HEK293T (cell line): ENCODE data around the gene OLFM1.

ENCODE experiments used
- CTCF ChIA-PET: fragments of 350-600 bp; formaldehyde crosslinking; extraction: SDS; loops from one replicate; lab custom pipeline; 2021; ENCODE audit warnings: antibody characterized with exemption, inconsistent platforms; lab: Yijun Ruan, JAX
- POLR2A ChIA-PET: fragments of 350-600 bp; formaldehyde crosslinking; extraction: SDS; loops from one replicate; lab custom pipeline; 2020; ENCODE audit warnings: antibody characterized with exemption, inconsistent platforms; lab: Yijun Ruan, JAX
- DNase-seq: peaks from one replicate; pipeline ENCODE4 v3.0.0; 2012; ENCODE audit warnings: mixed read lengths; ENCODE audit errors: extremely low spot score
- ARNT ChIP-seq: fragments of 450-650 bp; IDR thresholded peaks from 2 replicates; pipeline ENCODE4 v1.6.1; 2017; ENCODE audit warnings: mild to moderate bottlenecking
- BHLHE40 ChIP-seq: fragments of 450-650 bp; IDR thresholded peaks from 2 replicates; pipeline ENCODE4 v1.6.1; 2016; ENCODE audit warnings: mild to moderate bottlenecking, moderate library complexity, borderline replicate concordance
- CTBP1 ChIP-seq: fragments of 450-650 bp; IDR thresholded peaks from 2 replicates; pipeline ENCODE4 v1.6.1; 2016; ENCODE audit warnings: borderline replicate concordance
- ELF4 ChIP-seq: fragments of 450-650 bp; IDR thresholded peaks from 2 replicates; pipeline ENCODE4 v1.6.1; 2017; ENCODE audit warnings: antibody characterized with exemption
- FOXA1 ChIP-seq: fragments of 450-650 bp; IDR thresholded peaks from 2 replicates; pipeline ENCODE4 v1.6.1; 2016; ENCODE audit warnings: mild to moderate bottlenecking
- FOXK2 ChIP-seq: fragments of 450-650 bp; IDR thresholded peaks from 2 replicates; pipeline ENCODE4 v1.6.1; 2016; ENCODE audit warnings: mild to moderate bottlenecking
- FOXM1 ChIP-seq: fragments of 450-650 bp; IDR thresholded peaks from 2 replicates; pipeline ENCODE4 v1.6.1; 2017; ENCODE audit warnings: mild to moderate bottlenecking, borderline replicate concordance
- HDGF ChIP-seq: fragments of 450-650 bp; IDR thresholded peaks from 2 replicates; pipeline ENCODE4 v1.6.1; 2017; ENCODE audit warnings: antibody characterized with exemption, borderline replicate concordance
- L3MBTL2 ChIP-seq: fragments of 450-650 bp; conservative IDR thresholded peaks from 2 replicates; pipeline ENCODE4 v1.6.1; 2016; ENCODE audit warnings: mild to moderate bottlenecking
- LEF1 ChIP-seq: fragments of 450-650 bp; IDR thresholded peaks from 2 replicates; pipeline ENCODE4 v1.6.1; 2017; ENCODE audit warnings: mild to moderate bottlenecking, borderline replicate concordance
- NFRKB ChIP-seq: fragments of 450-650 bp; IDR thresholded peaks from 2 replicates; pipeline ENCODE4 v1.6.1; 2016; ENCODE audit warnings: mild to moderate bottlenecking, moderate library complexity
- SP1 ChIP-seq: fragments of 450-650 bp; IDR thresholded peaks from 2 replicates; pipeline ENCODE4 v1.6.1; 2017
- SUZ12 ChIP-seq: fragments of 450-650 bp; IDR thresholded peaks from 2 replicates; pipeline ENCODE4 v1.6.1; 2016; ENCODE audit warnings: mild to moderate bottlenecking
- TARDBP ChIP-seq: fragments of 450-650 bp; IDR thresholded peaks from 2 replicates; pipeline ENCODE4 v1.6.1; 2016
- ZNF384 ChIP-seq: fragments of 450-650 bp; IDR thresholded peaks from 2 replicates; pipeline ENCODE4 v1.6.1; 2016
- TF ChIP-seq, protein P1 (sequence below): fragments of 450-650 bp; IDR thresholded peaks from 2 replicates; pipeline ENCODE4 v1.6.1; 2016

OLFM1 gene

DNA sequence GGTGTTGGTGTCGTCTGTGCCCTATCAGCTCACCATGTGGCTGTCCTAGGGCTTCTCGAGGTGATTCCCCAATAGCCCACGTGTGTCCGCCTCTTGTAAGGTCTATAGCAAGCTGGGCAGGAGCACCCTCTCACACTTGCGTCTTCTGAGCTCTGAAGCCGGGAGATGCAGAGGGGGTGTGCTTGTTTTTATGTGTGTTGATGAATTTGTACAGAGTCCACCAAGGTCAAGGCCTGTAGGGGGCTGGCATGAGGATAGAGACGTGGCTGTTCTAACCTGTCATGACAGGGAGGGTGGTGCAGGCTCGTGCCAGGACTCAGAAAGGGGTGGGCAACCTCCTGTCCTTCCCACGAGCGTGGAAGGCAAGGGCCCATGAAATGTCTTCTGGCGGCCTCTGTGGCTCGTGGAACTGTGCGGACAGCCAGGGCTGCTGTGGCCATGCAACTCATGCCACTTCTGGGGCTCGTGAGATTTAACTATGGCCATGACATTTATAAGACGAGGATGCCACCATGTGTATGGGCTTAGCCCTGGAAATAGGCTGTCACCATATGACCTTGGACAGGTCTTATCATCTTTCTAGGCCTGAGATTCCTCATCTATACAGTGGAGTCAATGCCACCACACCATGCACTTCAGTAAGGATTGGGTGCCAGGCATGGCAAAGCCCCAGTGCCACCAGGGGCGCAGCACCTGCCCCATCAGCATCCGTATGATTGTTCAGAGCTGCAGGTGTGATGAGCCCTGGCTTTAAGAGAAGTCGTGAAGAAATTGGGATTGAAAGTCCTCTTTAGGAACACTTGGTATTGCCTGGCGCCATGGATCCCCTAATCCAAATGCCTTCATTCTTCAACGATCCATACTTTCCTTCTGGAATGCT, 2.3 kb upstream of the OLFM1 start:
- DNase-seq = no peak
- ChIA-PET CTCF (interaction anchor here (0.9 kb wide), 1 partner anchor 327 kb away, joined by 8 read pairs; no protein-coding TSS in a partner anchor), POLR2A (no interaction called here)

DNA sequence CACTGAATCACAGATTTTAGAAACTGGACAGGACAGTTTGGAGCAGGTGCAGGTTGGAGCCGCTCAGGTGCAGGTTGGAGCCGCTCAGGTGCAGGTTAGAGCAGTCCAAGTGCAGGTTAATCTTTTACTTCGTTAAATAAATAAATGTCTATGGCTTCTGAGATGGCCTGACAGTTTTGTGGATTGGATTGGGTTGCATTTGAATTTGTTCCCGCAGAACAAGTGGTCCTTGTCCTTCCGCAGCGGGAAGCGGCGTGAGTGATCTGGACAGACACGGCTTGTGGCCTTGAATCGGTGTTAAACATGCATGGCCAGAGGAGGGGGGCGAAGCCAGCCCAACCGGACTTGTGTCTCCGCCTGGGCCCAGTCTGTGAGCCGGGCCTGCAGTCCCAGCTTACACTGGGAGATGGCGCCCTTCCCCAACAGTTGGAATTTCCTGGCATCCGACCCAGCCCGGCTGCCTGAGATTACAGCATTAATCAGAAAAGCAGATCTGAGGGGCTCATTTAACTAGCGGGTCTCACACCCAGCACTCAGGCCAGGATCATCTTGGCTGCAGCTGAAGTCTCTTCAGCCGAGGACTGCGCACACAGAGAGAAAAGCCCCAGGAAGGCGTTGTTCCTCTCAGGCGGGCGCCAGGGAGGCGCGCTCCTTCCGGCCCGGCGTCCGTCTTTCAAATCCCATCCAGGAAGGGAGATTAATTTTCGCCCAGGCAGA, 1.5 kb upstream of the OLFM1 start:
- ChIA-PET POLR2A (no interaction called here), CTCF (interaction anchor here (0.8 kb wide), 1 partner anchor 324 kb away, joined by 4 read pairs; no protein-coding TSS in a partner anchor)
- TF ChIP-seq FOXA1 = no peak
- no peak for TF ChIP-seq CTBP1
- no peak for TF ChIP-seq ZNF384
- TF ChIP-seq FOXK2 = no peak
- no peak for TF ChIP-seq ELF4
- TF ChIP-seq TARDBP = no peak
- no peak for TF ChIP-seq HDGF
- TF ChIP-seq NFRKB = no peak
- TF ChIP-seq LEF1 = no peak
- TF ChIP-seq BHLHE40 = no peak
- DNase-seq = peak; percentile 85

More for the DNA sequence above, 2.3 kb upstream of the OLFM1 start:
- TF ChIP-seq ELF4 (no peak), SP1 (no peak), LEF1 (no peak), ZNF384 (no peak), CTBP1 (no peak), FOXK2 (no peak), ARNT (no peak), SUZ12 (no peak), NFRKB (no peak), FOXM1 (no peak), FOXA1 (no peak), TARDBP (no peak), BHLHE40 (no peak), L3MBTL2 (no peak), HDGF (no peak)
- TF ChIP-seq, protein P1, sequence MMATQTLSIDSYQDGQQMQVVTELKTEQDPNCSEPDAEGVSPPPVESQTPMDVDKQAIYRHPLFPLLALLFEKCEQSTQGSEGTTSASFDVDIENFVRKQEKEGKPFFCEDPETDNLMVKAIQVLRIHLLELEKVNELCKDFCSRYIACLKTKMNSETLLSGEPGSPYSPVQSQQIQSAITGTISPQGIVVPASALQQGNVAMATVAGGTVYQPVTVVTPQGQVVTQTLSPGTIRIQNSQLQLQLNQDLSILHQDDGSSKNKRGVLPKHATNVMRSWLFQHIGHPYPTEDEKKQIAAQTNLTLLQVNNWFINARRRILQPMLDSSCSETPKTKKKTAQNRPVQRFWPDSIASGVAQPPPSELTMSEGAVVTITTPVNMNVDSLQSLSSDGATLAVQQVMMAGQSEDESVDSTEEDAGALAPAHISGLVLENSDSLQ = no peak

DNA sequence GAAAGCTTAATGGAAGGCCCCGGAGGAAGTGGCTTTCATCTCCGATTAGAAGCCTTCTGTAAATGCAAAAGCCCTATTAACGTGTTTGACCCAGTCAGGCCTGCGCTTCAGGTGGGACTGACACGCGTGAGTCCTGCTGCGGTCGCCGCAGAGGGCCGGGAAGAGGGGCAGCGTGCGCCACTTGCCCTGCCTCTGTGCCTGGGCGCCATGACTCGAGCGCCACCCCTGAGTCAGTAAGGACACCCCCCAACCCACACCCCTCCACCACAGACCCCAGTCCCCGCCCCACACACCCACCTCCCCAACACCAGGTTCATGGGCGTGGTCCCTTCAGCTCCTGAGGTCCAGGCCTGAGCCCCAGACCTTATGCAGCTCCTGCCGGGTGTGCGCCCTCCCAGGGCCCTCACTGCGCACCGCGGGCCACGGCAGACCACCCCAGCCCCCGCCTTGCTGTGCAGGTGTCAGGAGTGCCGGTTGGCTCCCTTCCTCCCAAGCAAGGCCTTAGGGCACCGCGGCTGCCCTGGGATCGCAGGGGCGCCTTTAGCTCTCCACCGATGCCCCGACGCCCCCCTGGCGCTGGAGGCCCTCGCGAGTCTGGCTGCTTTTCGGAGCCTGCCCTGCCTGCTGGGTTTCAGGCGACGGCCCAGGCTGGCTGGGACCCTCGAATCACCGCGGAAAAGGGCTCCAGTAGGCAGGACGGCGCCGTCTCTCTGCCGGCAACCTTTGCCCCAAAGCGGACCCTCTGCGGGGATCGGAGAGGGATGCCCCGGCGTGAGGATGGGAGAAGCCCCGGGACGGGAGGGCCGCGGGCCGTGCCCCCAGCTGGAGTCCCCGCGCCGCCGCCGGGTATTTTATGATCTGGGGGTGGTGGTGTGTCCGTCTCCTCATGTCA, 625 bp upstream of the OLFM1 start:
- no peak for DNase-seq
- POLR2A ChIA-PET = no interaction called here

DNA sequence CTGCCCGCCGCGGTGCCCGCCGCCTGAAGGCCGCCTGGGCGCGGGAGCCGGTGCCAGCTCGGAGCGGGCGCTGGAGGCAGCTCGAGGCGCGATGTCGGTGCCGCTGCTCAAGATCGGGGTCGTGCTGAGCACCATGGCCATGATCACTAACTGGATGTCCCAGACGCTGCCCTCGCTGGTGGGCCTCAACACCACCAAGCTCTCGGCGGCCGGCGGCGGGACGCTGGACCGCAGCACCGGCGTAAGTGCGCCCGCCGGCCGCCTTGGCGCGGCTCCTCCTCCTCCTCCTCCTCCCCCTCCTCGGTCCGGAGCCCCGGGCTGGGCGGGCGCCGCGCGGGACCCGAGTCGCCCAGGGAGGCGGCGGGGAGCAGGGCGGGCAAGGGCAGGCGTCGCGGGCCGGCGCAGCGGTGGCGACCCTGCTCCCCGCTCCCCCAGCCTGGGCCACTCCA, 455 bp downstream of the OLFM1 start:
- POLR2A ChIA-PET = no interaction called here
- DNase-seq = no peak
- TF ChIP-seq, protein P1 = no peak
- TF ChIP-seq ARNT (no peak), L3MBTL2 (no peak), ELF4 (no peak), LEF1 (no peak), CTBP1 (no peak), ZNF384 (no peak), NFRKB (no peak), SP1 (no peak), FOXK2 (no peak), FOXA1 (no peak)
- CTCF ChIA-PET = no interaction called here

More for the DNA sequence above, 625 bp upstream of the OLFM1 start:
- TF ChIP-seq BHLHE40 (no peak), FOXA1 (no peak), HDGF (no peak), SUZ12 (no peak)
- CTCF ChIA-PET = interaction anchor here (0.8 kb wide), 1 partner anchor 324 kb away, joined by 4 read pairs; no protein-coding TSS in a partner anchor

DNA sequence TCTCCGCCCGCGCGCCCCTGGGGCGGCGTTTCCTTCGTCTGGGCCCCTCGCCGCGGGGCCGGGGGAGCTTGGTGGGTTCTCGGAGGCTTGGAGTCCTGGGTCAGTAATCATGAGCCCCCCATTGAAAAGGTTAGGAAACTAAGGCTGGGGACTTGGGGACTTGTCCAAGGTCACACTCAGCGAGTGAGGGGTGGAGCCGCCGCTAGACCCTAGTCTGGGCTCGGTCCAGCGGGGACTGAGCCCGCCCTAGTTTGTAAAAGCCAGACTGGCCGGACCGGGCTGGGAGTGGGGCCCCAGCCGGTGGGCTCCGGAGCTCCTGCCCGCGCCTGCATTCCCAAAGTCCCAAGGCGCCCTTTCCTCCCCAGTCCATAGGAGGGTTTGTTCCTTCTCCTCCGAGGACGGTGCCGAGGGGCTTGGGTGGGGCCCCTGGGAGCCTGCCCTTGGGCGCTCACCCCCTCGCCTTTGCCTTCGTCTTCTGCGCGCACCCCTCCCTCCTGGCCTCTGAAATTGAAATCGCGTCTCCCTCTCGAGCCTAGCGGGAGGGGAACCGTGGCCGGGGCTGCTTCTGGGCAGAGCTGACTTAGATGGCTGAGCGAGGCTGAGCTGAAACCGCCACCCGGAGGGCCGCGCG, 995 bp downstream of the OLFM1 start:
- TF ChIP-seq HDGF = no peak
- TF ChIP-seq ARNT = no peak
- TF ChIP-seq SUZ12 = no peak
- no peak for TF ChIP-seq ZNF384
- TF ChIP-seq LEF1 = no peak
- TF ChIP-seq, protein P1 = no peak
- no peak for TF ChIP-seq FOXA1
- TF ChIP-seq SP1 = no peak
- TF ChIP-seq FOXM1 = no peak
- no peak for TF ChIP-seq ELF4
- no peak for TF ChIP-seq NFRKB
- TF ChIP-seq FOXK2 = no peak
- no peak for TF ChIP-seq BHLHE40
- TF ChIP-seq CTBP1 = no peak
- TF ChIP-seq L3MBTL2 = no peak
- TF ChIP-seq TARDBP = no peak
- DNase-seq = no peak
- ChIA-PET CTCF (no interaction called here), POLR2A (no interaction called here)
